B cell (primary cell): Measurements from ENCODE around the gene ZMYM2.

ENCODE experiments used
- EZH2 ChIP-seq: IDR thresholded peaks from 2 replicates; pipeline ENCODE4 v1.6.1; 2012; ENCODE audit warnings: borderline replicate concordance, low read depth, mild to moderate bottlenecking, moderate library complexity, low read length; ENCODE audit not compliant: insufficient read depth, poor library complexity, severe bottlenecking
- TF ChIP-seq, protein P1 (sequence below): fragments of 200-600 bp; IDR thresholded peaks from one replicate; pipeline ENCODE4 v1.8.0; 2022; ENCODE audit warnings: antibody characterized with exemption, mild to moderate bottlenecking

DNA sequence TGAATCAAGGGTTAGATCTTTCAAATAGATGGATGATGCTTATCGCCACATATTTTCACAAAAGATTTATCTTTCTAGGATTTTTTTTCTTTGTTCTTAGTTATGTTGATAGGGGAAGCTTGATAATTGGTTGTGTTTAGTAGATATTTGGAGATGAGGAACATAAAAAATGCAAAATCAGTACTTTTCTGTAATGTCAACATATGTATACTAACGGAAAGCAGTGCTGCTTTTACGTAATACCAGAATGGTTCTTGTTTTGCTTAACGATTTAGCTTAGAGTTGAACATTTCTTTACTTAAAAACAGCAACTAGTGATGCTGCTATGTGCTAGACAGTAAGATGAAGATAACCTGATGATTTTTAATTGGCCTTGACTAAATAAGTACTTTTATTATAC is 3.0 kb downstream of the ZMYM2 start:
- TF ChIP-seq, protein P1, sequence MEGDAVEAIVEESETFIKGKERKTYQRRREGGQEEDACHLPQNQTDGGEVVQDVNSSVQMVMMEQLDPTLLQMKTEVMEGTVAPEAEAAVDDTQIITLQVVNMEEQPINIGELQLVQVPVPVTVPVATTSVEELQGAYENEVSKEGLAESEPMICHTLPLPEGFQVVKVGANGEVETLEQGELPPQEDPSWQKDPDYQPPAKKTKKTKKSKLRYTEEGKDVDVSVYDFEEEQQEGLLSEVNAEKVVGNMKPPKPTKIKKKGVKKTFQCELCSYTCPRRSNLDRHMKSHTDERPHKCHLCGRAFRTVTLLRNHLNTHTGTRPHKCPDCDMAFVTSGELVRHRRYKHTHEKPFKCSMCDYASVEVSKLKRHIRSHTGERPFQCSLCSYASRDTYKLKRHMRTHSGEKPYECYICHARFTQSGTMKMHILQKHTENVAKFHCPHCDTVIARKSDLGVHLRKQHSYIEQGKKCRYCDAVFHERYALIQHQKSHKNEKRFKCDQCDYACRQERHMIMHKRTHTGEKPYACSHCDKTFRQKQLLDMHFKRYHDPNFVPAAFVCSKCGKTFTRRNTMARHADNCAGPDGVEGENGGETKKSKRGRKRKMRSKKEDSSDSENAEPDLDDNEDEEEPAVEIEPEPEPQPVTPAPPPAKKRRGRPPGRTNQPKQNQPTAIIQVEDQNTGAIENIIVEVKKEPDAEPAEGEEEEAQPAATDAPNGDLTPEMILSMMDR, result no peak
- no peak for TF ChIP-seq EZH2
